ENCODE measurements around the gene C4orf51. TPM values are rescaled to one million over a fixed set of nuclear protein-coding genes. Genes with fewer than 3 reads are reported as not detected.

The C4orf51 gene
- total and polyA plus RNA-seq, 2 of the 13 experiments (the other 11 are each of a cell fraction or from before 2014, with no cell fraction given), result not detected

GRCh38 chr4:145723336-145723735 lies 43.4 kb downstream of the C4orf51 start (continued):
- TF ChIP-seq ZKSCAN5 (CRISPR knock-in tag; IDR thresholded peaks at IDR 0.05), result no peak
- no peak for TF ChIP-seq SMAD1 (CRISPR knock-in tag; IDR thresholded peaks at IDR 0.05; ENCODE audit: borderline replicate concordance, low read depth)

GRCh38 chr4:145730026-145730425 lies 50.1 kb downstream of the C4orf51 start:
- Histone ChIP-seq H4K20me1 (ENCODE audit: insufficient read depth, low read length) (no peaks in the 10 kb centered on the region), H3K9ac (ENCODE audit: insufficient read depth, low read depth, low read length) (no peak overlapping the region), H3K9me3 (ENCODE audit: low read length) (no peaks in the 10 kb centered on the region), H3K36me3 (replicated peaks in 1 of 2; ENCODE audit: control insufficient read depth in 1 of 2, insufficient read depth in 2 of 2, low read length in 2 of 2) (no peaks in the 10 kb centered on the region), H2AFZ (ENCODE audit: low read length) (no peak overlapping the region), H3K4me2 (ENCODE audit: low read depth, low read length) (no peak overlapping the region), H3K4me3 (replicated peaks in 1 of 3; ENCODE audit: insufficient read depth in 1 of 3, low read depth in 2 of 3, low read length in 3 of 3) (no peak overlapping the region), H3K4me1 (ENCODE audit: insufficient read depth, low read length) (peaks cover 16% of the 10 kb centered on the region), H3K79me2 (ENCODE audit: insufficient read depth, low read length) (no peaks in the 10 kb centered on the region), H3K27me3 (ENCODE audit: control insufficient read depth in 1 of 2, insufficient read depth in 2 of 2, low read length in 2 of 2) (peaks cover 0 to 33% of the 10 kb centered on the region in 2 experiments; a peak in 3 of 5 replicates), H3K27ac (ENCODE audit: extremely low read length, insufficient read depth, low read length) (no peak overlapping the region)
- CTCF ChIA-PET (ENCODE audit: low intra/inter-chr PET ratio, low total read pairs), result no interaction called here
- BruUV-seq (replicated peaks), result no TSS peak
- TF ChIP-seq ZNF570 (CRISPR knock-in tag; IDR thresholded peaks at IDR 0.05; ENCODE audit: borderline replicate concordance) (no peak), SP2 (CRISPR knock-in tag; IDR thresholded peaks at IDR 0.05) (no peak), ZNF569 (CRISPR knock-in tag; IDR thresholded peaks at IDR 0.05; ENCODE audit: borderline replicate concordance) (no peak)
- WGBS (ENCODE audit: low lambda C conversion rate), result 59% methylated on average over 5 of the region's 5 CpGs
- DNase-seq (ENCODE audit: low spot score) (no peak), FAIRE-seq (no peak), ATAC-seq (no peak)
- in situ Hi-C loops (cut with HindIII; ENCODE audit: extremely low pct_ligation_motif_present, low pct_unique_long_range_greater_than_20kb), result loop anchor here (10.0 kb wide), 1 partner anchor 205 kb away; the partner anchor contains the start of gene ZNF827
- intact Hi-C loops (cut with micrococcal nuclease; ENCODE audit: unreplicated experiment), result loop anchor here (2.0 kb wide), 1 partner anchor 111 kb away; the partner anchor contains the start of gene MMAA
- POLR2A ChIA-PET, result no interaction called here

GRCh38 chr4:145731028-145731427 lies 51.1 kb downstream of the C4orf51 start:
- no TSS peak for BruUV-seq (replicated peaks)
- Histone ChIP-seq H3K9ac (ENCODE audit: insufficient read depth, low read depth, low read length) (no peak overlapping the region), H3K27me3 (ENCODE audit: control insufficient read depth in 1 of 2, insufficient read depth in 2 of 2, low read length in 2 of 2) (peaks cover 0 to 38% of the 10 kb centered on the region in 2 experiments; a peak in 3 of 5 replicates), H3K4me1 (ENCODE audit: insufficient read depth, low read length) (peaks cover 16% of the 10 kb centered on the region), H3K27ac (ENCODE audit: extremely low read length, insufficient read depth, low read length) (no peak overlapping the region), H4K20me1 (ENCODE audit: insufficient read depth, low read length) (no peaks in the 10 kb centered on the region), H3K9me3 (ENCODE audit: low read length) (no peaks in the 10 kb centered on the region), H3K4me3 (replicated peaks in 1 of 3; ENCODE audit: insufficient read depth in 1 of 3, low read depth in 2 of 3, low read length in 3 of 3) (no peak overlapping the region), H3K4me2 (ENCODE audit: low read depth, low read length) (peak overlapping the region; percentile 8; the same call in 1 of the 2 replicates), H3K36me3 (replicated peaks in 1 of 2; ENCODE audit: control insufficient read depth in 1 of 2, insufficient read depth in 2 of 2, low read length in 2 of 2) (no peaks in the 10 kb centered on the region), H3K79me2 (ENCODE audit: insufficient read depth, low read length) (no peaks in the 10 kb centered on the region), H2AFZ (ENCODE audit: low read length) (no peak overlapping the region)
- no peak for FAIRE-seq
- in situ Hi-C loops (cut with HindIII; ENCODE audit: extremely low pct_ligation_motif_present, low pct_unique_long_range_greater_than_20kb) (loop anchor here (10.0 kb wide), 1 partner anchor 204 kb away; the partner anchor contains the start of gene ZNF827), intact Hi-C loops (cut with micrococcal nuclease; ENCODE audit: unreplicated experiment) (loop anchor here (1.0 to 2.0 kb wide), 2 partner anchors 112 to 205 kb away; partner anchors contain the start of gene MMAA)
- CTCF ChIA-PET (ENCODE audit: low intra/inter-chr PET ratio, low total read pairs), result no interaction called here
- POLR2A ChIA-PET, result no interaction called here
- ATAC-seq, result peak; percentile 66
- WGBS (ENCODE audit: low lambda C conversion rate), result 0% methylated on average over 1 of the region's 1 CpG
- DNase-seq (ENCODE audit: low spot score), result peak; percentile 77
- TF ChIP-seq ZNF83 (CRISPR knock-in tag; IDR thresholded peaks at IDR 0.05; ENCODE audit: borderline replicate concordance) (no peak), ZNF747 (CRISPR knock-in tag; IDR thresholded peaks at IDR 0.05; ENCODE audit: borderline replicate concordance) (no peak), ZNF280D (CRISPR knock-in tag; IDR thresholded peaks at IDR 0.05) (no peak), SRY (CRISPR knock-in tag; IDR thresholded peaks at IDR 0.05) (no peak), ZHX1 (CRISPR knock-in tag; IDR thresholded peaks at IDR 0.05; ENCODE audit: low read depth) (no peak), ZNF776 (CRISPR knock-in tag; IDR thresholded peaks at IDR 0.05) (no peak)

All from HepG2 (cell line).